ENCODE data around the gene PRKCE. TPM values are rescaled to one million over a fixed set of nuclear protein-coding genes. Genes with fewer than 3 reads are reported as not detected.
A peak's percentile ranks its signal among the peaks of the same experiment; 100 is the strongest.

PRKCE gene
- total RNA-seq, 1 experiment from 2014 or later: 14.0 TPM

GRCh38 chr2:45649858-45650811 is 1.3 kb upstream of the PRKCE start:
- peak overlapping the region; percentile 90 to 95 for H3K4me3 ChIP-seq (ENCODE audit: low read depth in 2 of 2, low read length in 2 of 2)
- no peaks in the 10 kb centered on the region for H3K9me3 ChIP-seq (ENCODE audit: control insufficient read depth, insufficient read depth, low read depth, low read length)
- H3K4me1 ChIP-seq (ENCODE audit: control insufficient read depth, insufficient read depth, low read length): peaks cover 16% of the 10 kb centered on the region; the same call in 1 of the 2 replicates
- H3K36me3 ChIP-seq (ENCODE audit: control insufficient read depth, insufficient read depth, low read length): no peaks in the 10 kb centered on the region; the same call in 1 of the 2 replicates
- H3K27me3 ChIP-seq (ENCODE audit: control insufficient read depth, insufficient read depth, low read length): no peaks in the 10 kb centered on the region
- in situ Hi-C loops (cut with HindIII; ENCODE audit: low pct_unique_long_range_greater_than_20kb, low sequenced_read_pairs) (no loop called here), intact Hi-C loops (cut with micrococcal nuclease; ENCODE audit: unreplicated experiment) (no loop called here)
- DNase-seq (ENCODE audit: low read depth, low spot score) (no peak), ATAC-seq (peak; percentile 57)
- CTCF ChIA-PET: interaction anchor here (0.7 to 1.4 kb wide), 3 partner anchors 42 to 286 kb away, joined by 3 to 4 read pairs (median 3); no protein-coding TSS in a partner anchor
- BruUV-seq (replicated peaks): no TSS peak
- TF ChIP-seq TCF7L2 (IDR thresholded peaks at IDR 0.05; ENCODE audit: low read depth, low read length) (no peak), POLR2AphosphoS5 (IDR thresholded peaks at IDR 0.05; ENCODE audit: low read depth, low read length) (no peak), SIN3A (IDR thresholded peaks at IDR 0.05; ENCODE audit: borderline replicate concordance, insufficient read depth, low read depth, low read length) (peak; percentile 59; the same call in 1 of the 2 replicates), CTCF (IDR thresholded peaks at IDR 0.05) (no peak), REST (IDR thresholded peaks at IDR 0.05; ENCODE audit: insufficient read depth in 1 of 2, low read depth in 2 of 2, low read length in 1 of 2) (no peak)
- POLR2A ChIA-PET: no interaction called here
- peak overlapping the region; percentile 73 for H3K27ac ChIP-seq (ENCODE audit: low read length)

GRCh38 chr2:45650851-45651414 is 542 bp upstream of the PRKCE start:
- ChIA-PET CTCF (no interaction called here), POLR2A (no interaction called here)
- Histone ChIP-seq H3K27me3 (ENCODE audit: control insufficient read depth, insufficient read depth, low read length) (no peaks in the 10 kb centered on the region), H3K4me1 (ENCODE audit: control insufficient read depth, insufficient read depth, low read length) (peaks cover 16% of the 10 kb centered on the region; the same call in 1 of the 2 replicates), H3K4me3 (ENCODE audit: low read depth in 2 of 2, low read length in 2 of 2) (peak overlapping the region; percentile 90 to 95), H3K9me3 (ENCODE audit: control insufficient read depth, insufficient read depth, low read depth, low read length) (no peaks in the 10 kb centered on the region), H3K27ac (ENCODE audit: low read length) (no peak overlapping the region; the same call in 1 of the 2 replicates), H3K36me3 (ENCODE audit: control insufficient read depth, insufficient read depth, low read length) (no peaks in the 10 kb centered on the region; the same call in 1 of the 2 replicates)
- ATAC-seq (peak; percentile 91), DNase-seq (ENCODE audit: low read depth, low spot score) (peak; percentile 79)
- in situ Hi-C loops (cut with HindIII; ENCODE audit: low pct_unique_long_range_greater_than_20kb, low sequenced_read_pairs) (no loop called here), intact Hi-C loops (cut with micrococcal nuclease; ENCODE audit: unreplicated experiment) (no loop called here)
- BruUV-seq (replicated peaks): no TSS peak
- peak; percentile 47; the same call in 1 of the 2 replicates for TF ChIP-seq TCF7L2 (IDR thresholded peaks at IDR 0.05; ENCODE audit: low read depth, low read length)
- TF ChIP-seq CTCF (IDR thresholded peaks at IDR 0.05): peak; percentile 77
- peak; percentile 45; the same call in 1 of the 2 replicates for TF ChIP-seq POLR2AphosphoS5 (IDR thresholded peaks at IDR 0.05; ENCODE audit: low read depth, low read length)
- TF ChIP-seq REST (IDR thresholded peaks at IDR 0.05; ENCODE audit: insufficient read depth in 1 of 2, low read depth in 2 of 2, low read length in 1 of 2): no peak
- TF ChIP-seq SIN3A (IDR thresholded peaks at IDR 0.05; ENCODE audit: borderline replicate concordance, insufficient read depth, low read depth, low read length): 0 out of 2 replicates have a peak, but pooled peaks have one; percentile 8
